HG03025 (cell line): ENCODE measurements around the gene RPRML.
"Not testable (repeated sequence)": the region's sequence is repeated elsewhere in the genome, so short reads cannot be mapped to it uniquely, and the experiment has no call there.

Source experiments
- ATAC-seq: cut with Tn5 transposase; IDR thresholded peaks from one replicate; pipeline ENCODE4 v1.9.1; 2021; ENCODE audit warnings: mild to moderate bottlenecking, moderate library complexity; ENCODE audit not compliant: unreplicated experiment, low FRiP score

Gene RPRML

DNA sequence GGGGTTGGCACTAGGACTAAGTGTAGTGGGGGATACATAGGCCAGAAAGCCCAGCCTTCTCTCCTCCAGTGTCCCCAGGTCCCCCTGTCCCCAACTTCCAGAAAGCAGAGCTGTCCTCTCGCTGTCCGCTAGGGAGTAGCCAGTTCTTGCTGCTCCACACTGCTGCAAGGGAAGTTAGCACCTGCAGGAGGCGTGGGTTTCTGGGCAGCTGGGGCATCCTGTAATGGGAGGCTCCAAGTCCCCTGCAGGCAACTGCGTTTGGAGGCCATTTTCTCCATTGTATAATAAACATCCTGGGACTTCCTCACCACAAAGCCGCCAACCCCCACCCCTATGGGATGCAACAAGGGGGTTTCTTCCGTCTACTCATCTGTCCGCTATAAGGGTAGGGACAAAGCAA is 1.7 kb downstream of the RPRML start:
- ATAC-seq = no peak

DNA sequence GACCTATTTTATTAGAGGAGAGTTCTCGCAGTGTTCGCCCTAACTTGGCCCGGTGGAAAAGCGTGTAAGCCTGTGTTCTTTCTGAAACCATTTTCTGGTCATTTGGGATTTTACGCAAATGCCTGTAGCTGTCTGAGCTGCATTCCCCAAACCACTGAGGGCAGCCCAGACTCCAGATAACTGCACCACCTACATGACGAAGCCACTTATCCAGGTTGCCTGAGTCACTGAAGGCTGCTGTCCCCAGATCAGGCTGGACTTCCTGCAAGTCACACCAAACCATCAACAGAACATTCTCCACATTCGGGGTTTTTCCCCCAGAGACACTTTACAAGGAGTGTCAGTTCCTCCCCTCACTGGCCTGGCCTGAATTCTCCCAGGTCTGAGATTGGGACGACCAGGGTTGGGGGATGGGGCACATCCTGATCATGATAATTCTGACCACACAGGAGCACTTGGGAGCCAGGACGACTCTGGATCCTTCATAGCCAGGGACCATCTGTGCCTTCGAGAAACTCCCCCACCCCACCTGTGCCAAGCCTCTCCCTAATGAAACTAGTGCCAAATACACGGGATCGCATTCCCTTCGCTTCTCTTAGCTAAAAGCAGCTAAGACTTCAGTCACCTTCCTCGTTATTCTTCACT is 2.3 kb downstream of the RPRML start:
- no peak for ATAC-seq

DNA sequence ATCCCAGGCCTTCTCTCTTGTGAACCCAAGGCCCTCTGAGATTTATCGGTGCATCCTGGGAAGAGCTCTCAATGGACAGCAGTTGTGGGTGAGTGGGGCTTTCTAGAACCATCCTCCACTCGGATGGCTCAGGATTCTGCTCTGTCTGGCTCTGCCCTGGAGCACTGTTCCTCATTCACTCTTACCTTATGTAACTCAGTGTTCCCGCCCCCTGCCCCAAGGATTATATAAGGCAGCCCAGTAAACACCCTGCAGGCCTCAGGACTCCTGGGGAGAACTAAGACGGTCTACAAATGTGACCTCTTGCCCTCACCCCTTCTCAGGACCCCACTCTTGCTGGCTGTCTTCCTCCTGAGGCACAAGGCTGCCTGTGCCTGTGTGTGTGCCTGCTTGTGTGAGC is 3.8 kb downstream of the RPRML start:
- no peak for ATAC-seq

DNA sequence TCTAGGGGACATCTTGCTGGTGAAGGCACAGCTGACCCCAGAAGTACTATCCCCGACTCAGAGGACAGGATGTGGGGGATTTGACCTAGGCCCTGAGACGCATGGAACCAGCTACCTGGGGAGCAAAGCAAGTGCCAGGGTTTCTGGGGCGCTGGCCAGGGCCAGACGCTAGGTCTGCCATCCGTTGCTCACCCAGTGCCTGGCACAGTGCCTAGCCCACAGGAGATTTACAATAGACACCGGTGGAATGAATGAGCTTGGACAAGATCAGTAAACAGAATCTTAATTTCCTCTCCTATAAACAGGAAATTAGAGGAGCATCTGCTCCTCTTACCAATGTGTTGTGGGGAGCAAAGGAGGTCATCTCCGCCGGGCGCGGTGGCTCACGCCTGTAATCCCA is 5.0 kb downstream of the RPRML start:
- ATAC-seq = no peak

DNA sequence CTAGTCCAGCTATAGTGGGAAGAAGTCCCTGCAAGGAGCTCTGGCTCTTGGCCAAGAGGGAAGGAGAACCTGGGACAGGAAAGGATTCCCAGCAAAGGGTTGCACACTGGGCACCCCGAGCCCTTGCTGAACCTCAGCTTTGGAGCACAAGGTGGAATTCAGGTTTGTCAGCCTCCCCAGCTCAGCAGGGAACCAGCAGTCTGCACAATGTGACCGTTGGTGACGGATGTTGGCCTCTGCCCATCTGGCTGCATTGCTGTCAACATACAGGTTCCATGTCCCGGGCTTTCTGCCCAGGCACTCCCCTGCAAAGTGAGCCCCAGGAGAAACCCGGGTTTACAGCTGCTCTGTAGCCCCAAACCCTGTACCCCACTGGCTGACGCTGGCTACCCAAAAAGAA is 6.7 kb downstream of the RPRML start:
- ATAC-seq = no peak

DNA sequence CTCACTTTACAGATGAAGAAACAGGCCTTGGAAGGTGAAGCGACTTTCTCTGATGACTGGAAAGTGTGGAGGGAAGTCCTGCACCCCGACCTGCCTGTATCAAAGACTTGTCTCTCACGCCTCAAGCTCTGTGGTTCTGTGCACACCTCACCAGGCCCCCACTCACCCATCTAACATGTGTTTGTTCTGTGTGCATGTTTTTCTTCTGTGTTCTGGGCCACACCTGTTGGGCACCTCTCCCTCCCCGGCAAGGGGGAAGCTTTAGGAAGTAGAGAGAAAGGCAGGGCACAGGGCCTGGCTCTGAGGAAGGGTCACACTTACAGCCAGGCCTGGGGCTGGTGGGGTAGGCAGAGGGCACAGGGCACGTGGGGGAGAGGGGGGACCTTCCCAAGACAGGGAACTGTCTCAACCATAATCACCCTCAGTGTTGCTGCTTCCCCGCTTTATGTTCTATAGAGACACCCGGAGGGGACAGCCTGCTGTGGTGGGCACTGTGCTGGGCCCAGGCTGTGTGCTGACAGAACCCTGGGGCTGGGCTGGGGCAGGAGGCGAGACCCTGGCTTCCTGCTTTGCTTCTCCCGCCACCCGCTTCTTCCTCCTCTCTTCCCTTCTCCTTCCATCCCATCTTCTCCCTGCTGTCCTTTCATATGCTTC is 7.3 kb downstream of the RPRML start:
- no peak for ATAC-seq

DNA sequence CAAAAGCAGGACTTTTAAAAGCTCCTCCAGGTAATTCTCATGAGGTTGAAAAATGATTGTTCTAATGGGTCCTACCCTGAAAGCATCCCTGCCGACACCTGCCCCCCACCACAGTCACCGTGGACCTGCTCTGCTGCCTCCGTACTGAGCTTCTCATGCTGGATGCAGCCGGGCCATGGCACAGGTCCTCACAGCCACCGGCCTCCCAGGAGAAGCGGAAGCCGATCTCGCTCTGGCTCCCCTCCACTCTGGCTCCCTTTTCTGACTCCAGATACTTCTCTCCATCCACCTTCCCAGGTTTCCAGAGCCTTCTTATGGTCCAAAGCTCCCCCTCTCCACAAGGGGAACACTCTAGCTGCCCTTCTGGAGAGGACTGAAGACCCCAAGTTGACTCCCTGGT is 10.2 kb downstream of the RPRML start:
- no peak for ATAC-seq

DNA sequence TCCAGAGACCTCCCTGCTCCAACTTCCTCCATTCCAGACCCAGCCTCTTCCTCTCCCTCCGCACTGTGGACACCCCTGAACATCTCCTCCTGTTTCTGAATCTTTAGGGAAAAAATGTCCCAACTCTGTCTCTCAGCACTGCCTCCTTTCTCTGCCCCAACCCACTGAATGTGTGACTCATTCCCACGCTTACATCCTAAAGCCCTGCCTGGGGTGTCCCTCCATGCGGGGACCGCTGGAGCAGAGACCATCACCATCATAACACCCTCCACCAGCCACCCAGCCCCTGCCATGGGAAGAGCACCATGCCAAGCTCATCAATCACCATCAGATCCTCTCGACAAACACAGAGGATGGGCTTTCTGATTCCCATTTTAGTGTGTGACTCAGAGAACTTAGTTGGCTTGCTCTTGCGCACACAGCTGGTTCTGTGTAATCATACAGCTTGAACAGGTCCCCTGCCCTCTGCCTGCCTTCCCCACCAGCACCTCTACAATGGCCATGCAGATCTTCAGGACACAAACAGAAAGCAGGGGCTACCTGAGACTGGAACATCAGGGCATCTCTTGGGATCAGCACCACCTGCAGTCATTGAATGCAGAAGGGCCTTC is 10.7 kb downstream of the RPRML start:
- ATAC-seq = no peak

DNA sequence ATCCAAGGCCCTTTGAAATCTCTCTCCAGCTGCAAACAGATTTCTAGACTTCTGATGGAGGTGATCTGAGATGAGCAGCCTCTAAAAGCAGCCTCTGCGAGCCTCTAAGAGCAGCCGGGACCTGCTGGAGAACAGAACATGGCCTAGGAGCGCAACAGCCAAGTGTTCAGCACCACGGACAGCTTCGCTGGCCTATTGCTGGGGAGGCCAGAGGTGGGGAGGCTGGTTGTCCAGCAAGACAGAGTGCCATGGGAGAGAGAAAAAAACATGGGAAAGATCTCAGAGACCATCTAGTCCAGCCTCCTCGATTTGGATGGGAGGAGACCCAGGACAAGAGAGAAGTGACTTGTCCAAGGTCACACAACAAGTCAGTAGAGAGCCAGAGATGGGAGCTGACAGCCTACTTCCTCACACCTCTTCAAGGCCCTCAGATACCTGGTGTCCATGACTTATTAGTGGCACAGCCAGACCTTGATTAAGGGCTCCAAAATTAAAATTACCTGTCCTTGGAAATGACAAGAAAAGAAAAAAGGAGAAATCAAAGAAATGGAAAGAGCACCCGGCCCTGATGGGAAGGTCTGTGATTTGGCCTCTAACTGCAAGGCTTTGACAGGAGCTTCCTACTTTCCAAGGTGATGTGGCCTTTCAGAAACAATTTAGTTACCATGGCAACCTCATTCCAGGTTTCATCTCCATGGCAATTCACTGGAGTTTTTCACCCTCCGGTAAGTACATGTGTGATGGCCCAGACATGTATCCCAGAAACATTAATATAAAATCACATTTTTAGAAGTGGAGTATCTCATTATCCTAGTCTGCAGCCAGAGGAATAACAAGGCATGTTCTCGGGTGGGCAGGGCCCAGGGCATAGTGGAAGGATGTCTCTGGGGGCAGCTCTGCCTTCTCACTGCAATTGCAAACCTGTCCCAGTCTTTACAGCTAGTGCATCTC is 14.5 kb downstream of the RPRML start:
- no peak for ATAC-seq

DNA sequence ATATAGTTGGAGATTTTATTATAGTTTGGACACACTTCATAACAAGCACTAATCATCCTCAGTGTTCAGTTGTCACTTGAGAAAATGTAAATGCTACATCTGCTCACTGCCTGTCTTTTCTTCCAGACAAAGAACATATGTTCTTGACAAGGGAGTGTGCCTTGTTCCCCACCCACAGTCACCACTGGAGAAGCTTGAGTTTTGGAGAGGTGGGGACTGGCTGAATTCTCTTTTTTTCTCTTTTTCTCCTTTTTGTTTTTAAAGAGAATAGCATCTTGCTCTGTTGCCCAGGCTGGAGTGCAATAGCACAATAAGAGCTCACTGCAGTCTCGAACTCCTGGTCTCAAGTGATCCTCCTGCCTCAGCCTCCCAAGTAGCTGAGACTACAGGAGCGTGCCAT is 15.5 kb downstream of the RPRML start:
- ATAC-seq = no peak

DNA sequence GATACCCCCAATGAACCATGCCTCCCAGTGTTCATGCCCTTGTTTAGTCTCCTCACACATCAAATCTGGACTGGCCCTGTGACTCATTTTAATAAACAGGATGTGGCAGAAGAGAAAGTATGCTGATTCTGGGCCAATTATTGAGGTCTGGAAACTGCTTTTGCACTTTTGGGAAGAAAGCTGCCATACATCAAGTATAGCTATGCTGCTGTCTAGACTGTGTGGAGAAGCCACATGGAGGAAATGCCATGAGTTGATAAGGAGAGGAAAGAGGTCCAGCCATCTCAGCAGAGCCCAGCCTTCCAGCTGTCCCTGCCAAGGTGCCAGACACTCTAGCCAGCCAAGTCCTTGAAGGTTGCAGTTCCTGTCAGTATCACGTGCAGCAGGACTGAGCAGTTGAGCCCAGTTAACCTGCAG is 16.7 kb downstream of the RPRML start:
- ATAC-seq = no peak

DNA sequence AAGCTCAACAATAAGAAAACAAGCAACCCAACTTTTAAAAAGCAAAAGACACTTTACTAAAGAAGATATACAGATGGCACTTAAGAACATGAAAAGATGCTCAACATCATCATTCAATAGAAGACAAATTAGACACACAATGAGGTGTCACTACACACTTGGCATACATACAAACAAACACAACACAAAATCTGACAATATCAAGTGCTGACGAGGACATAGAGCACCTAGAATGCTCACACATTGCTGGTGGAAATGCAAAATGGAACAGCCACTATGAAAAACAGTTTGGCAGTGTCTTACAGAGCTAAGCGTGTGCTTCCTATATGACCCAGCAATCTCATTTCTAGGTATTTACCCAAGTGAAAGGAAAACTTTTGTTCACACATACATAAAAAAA is 18.9 kb downstream of the RPRML start:
- no peak for ATAC-seq

DNA sequence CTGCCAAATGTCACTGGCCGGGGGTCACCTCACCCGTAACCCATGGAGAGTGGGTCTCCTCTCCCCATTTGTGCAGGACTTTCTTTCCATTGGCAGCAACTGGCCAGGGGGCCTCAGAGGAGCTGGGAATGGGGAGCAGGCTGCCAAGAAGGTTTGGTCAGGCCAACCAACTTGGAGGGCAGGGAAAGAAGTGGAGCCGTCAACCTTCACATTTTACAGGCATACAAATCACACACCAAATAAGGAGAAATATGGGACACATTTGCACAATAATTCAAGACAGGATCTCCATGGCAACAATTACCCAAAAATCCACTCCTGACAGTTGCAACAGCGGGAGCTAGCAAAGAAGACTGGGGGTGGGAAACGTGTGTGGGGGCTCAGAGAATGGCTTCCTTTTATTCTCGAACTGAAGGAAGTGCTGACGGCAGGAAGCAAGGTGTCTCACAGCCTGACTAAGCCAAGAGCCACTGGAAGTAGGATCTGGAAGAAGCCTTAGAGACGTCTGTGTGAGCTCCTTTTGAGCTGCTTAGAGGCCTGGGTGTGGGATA is 20.9 kb downstream of the RPRML start:
- ATAC-seq = no peak

DNA sequence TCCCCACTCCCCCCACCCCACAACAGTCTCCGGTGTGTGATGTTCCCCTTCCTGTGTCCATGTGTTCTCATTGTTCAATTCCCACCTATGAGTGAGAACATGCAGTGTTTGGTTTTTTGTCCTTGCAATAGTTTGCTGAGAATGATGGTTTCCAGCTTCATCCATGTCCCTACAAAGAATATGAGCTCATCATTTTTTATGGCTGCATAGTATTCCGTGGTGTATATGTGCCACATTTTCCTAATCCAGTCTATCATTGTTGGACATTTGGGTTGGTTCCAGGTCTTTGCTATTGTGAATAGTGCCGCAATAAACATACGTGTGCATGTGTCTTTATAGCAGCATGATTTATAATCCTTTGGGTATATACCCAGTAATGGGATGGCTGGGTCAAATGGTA is 25.9 kb downstream of the RPRML start:
- not testable (repeated sequence) for ATAC-seq

DNA sequence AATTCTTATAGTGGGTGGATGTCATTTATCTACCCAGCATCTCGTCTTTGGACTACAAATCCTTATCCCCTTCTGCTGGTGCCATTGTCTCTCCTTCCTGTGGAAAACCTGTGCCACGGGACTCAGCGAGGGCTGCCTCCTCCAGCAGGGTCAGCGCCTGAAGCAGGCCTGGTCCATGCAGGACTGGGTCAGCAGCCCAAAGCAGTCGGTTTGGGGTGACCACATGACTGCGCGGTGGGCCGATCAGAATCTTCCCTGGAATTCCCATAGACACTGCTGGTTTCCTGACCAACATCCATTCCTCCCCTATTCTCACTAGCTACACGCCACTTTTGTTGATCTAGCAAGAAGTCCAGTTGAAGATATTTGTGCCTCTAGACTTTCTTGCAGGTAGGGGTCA is 26.9 kb downstream of the RPRML start:
- ATAC-seq = no peak

DNA sequence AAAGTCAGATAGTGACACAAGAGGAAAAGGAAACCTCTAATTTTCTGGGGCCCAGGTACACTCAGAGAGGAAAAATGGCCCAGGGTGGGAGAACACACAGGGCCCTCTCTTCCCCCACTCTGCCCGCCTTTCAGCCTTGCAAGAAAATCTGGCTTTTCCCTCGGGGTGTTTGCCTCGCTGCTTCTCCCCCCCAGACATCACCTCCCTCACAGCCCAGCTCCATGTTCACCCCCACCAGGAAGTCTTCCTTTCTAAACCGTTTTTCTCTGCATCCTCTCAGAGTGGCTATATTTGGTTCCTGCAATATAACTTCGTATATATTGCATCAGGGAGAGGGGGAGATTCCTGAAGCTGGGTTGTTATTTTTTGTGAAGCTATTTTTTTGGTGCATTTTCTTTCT is 27.3 kb downstream of the RPRML start:
- no peak for ATAC-seq

DNA sequence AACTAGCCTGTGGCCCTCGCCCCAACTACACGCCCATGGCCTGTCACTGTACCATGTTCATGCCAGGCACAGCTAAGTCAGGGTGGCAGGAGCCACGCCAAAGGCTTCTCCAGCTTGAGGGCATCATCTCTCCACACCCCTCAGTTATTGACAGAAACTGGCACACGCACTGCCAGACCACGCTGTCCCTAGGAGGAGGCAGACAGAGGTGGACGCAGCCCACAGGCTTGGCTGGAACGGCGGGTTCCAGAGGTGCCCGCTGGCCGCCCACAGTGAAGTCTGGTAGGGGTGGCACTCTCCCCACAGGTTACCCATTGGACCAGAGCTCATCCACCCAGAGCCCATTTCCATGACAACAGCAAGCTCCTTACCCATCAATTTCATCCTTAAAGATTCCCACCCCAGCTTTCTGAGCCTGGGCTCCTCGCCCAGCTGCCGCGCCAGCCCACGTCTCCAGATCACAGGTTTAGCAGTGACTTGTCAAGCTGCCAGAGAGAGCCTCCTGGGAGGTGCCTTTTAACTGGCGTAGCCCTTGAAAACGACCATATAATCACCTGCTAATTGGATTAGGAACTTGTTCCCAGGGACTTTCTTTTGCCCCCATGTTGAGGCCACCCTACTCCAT is 27.9 kb downstream of the RPRML start:
- no peak for ATAC-seq

DNA sequence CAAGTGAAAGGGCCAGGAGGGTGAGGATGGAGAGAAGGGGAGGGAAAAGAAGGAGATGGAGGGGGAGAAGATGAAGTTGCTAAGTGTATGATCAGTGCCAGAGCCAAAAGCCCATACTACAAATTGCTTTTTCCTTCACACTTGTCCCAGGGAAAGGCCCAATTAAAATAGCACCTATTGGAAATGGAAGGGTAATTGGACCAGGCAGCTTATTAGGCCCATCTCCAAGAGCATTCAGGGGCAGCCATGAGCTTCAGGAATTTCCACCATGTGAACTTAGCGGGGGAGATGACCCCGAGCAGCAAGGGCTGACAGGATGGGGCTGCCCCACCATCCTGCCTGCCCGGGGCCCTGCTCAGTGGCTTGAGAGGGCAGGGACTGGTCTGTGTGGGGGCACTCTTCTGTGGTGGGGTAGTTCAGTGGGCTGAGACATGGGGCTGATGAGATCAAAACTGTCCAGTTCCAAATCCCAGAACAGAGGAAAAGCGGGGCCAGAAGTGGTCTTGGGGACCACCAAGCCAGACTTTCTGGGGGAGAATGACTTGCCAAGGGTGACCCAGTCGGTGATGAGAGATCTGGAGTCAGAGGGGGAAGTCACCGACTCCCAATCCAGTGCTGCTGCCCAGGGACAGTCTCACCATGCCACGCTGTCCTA is 28.6 kb downstream of the RPRML start:
- no peak for ATAC-seq

DNA sequence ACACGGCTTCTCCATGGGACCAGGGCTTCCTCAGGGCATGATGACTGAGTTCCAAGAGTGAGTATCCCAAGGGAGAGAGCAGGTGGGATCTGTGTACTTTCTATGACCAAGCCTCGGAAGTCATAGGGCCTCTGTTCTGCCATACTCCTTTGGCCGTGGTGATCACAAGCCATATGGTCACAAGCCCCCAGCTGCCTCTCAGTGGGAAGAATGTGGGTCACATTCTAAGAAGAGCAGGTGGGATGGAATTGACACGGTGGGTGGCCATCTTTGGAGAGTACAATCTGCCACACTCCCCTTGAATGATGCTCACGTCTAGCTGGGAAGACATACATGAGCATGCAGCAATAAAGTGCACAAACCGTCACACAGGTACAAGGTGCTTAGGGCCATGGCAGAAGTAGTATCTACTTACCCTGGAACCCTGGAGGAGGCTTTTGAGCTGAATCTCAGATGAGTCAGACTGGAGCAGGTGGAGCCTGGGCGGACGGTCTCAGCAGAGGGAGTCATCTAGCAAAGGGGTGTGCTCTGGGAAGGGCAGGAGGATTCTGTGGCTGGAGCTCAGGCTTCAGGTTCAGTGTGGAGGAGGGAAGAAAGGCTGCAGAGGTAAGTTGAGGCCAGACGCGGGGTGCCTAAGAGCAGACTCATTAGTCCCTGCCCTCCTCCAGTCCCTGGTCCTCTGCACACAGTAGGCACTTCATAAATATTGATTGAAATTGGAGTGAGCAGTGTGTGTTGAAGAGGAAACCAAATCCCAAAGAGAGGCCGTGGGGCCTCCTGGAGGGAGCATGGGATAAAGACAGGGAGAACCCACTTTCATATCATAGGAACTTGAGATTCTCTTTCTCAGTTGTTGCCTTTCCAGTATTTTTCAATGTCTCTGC is 29.5 kb downstream of the RPRML start:
- ATAC-seq = no peak
